GM18499 (cell line): ENCODE measurements around the gene STS.
"Not testable (repeated sequence)": the region's sequence is repeated elsewhere in the genome, so short reads cannot be mapped to it uniquely, and the experiment has no call there.

Experiments
- ATAC-seq: cut with Tn5 transposase; IDR thresholded peaks from one replicate; pipeline ENCODE4 v1.9.1; 2021; ENCODE audit warnings: moderate number of reproducible peaks; ENCODE audit not compliant: insufficient read depth, unreplicated experiment

The STS gene

DNA sequence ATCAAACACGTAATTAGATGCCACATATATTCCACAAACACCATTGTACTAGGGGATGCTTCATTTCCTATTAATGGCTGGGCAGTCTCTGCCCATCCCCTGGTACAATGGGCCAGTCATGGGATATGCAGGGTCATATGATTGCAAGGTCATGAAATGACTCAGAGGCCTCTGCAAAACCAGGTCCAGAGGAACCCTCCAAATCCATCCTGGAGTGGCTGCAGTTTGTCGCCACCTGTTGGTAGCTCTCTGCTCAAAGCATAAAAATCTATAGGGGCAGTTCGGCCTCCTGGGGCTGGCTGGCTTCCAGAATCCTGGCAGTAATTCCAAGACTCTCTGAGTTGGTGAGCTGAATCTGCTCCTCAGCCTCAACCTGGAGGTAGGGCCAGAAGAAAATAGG lies 23.4 kb downstream of the STS start:
- no peak for ATAC-seq

DNA sequence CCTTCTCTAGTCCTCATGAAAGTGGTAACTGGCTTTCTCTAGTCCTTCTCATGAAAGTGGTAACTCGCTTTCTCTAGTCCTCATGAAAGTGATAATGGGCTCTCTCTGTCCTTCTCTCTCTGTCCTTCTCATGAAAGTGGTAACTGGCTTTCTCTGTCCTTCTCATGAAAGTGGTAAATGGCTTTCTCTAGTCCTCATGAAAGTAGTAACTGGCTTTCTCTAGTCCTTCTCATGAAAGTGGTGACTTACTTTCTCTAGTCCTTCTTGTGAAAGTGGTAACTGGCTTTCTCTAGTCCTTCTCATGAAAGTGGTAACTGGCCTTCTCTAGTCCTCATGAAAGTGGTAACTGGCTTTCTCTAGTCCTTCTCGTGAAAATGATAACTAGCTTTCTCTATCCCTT lies 31.3 kb downstream of the STS start:
- ATAC-seq, result not testable (repeated sequence)

DNA sequence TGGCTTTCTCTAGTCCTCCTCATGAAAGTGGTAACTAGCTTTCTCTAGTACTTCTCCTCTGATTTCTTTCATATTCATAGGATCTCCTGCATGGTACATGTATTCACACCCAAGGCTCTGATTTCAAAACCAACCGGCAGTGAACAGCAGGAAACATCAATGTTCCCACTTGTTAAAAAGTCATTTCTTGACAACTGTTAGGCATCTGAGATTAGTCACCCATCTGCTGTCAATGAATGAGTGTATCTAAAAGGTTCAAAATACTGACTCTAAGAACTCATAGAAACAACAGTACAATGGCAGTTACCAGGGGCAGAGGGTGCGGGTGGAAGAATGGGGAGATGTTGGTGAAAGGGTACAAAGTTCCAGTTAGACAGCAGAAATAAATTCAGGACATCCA lies 31.9 kb downstream of the STS start:
- no peak for ATAC-seq

DNA sequence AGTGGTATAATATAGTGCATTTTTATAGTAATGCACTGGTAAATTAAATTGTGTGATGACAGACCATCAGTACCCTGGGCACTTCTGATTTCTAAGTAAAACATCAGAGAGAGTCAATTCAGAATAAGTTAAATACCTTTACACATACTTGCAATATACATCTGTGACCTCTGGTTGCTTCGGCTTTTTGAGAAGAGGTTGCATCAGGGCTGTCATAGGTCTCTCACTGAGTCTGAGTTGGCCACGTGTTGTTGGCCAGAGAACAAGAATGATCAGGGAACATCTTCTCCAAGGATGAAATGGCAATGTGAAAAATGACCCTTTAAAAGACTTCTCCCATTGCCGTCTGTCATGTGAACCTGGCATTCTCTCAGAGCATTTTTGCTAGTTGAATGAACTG lies 37.3 kb downstream of the STS start:
- no peak for ATAC-seq

DNA sequence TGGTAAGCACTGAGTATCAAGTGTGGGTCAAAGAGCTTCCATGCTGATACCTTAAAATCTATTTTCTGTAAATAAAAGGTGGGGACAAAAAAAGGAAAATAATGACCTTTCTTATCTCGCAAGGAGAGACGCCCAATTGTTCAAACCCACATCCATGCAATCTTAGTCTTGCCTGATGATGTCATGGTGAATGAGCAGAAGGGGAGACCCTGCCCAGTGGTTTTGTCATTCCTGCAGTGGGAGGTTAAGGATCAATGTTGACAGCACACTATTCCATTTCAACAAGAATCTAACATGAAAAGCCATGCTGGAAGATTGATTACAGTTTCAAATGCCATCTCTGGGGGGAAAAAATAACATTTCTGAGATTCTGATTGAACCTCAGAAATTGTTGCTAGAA lies 41.2 kb downstream of the STS start:
- ATAC-seq, result no peak

DNA sequence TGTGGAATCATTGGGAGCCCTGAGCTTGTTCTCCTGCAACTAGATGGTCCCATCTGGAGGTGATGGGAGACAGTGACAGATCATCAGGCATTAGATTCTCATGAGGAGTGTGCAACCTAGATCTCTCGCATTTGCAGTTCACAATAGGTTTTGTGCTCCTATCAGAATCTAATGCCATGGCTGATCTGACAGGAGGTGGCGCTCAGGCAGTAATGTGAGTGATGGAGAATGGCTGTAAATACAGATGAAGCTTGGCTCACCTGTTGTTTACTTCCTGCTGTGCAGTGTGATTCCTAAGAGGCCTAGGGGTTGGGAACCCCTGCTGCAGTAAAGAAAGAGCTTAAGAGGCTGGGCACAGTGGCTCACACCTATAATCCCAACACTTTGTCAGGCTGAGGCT lies 42.6 kb downstream of the STS start:
- no peak for ATAC-seq

DNA sequence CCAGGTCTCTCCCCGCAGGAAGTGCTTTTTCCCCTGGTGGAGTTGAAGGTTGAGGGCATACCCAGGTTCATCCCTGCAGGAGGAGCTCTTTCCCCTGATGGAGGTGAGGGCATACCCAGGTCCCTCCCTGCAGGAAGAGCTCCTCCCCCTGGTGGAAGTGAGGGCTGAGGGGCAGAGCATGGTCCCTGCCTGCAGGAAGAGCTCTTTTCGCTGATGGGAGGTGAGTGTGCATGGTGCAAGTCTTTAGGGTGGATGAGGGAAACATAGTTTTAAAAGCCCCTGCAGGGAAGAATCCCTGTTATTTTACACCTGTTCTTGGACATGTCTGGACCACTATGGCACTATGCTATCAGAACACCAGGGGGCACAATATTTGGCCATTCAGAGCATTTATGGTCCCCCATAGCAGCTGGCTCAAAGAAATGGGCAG lies 44.2 kb downstream of the STS start:
- no peak for ATAC-seq

DNA sequence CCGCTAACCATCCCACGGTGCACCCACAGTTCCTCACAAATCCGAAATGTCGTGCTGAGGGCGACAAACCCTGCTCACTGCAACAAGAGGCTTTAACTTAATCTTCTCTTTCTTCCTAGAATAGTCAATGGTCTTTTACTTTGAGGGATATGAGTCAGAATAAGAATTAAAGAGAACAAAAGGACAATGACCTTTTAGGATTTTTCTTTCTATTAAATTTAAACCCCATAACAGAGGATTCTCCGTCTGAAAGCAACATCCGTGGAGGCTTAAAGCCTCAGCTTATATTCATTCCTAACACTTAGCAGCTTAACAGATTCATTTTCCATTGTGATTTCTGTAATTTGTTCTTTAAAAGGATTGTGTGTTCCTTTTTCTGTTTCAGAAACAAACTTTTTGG lies 45.4 kb downstream of the STS start:
- no peak for ATAC-seq

DNA sequence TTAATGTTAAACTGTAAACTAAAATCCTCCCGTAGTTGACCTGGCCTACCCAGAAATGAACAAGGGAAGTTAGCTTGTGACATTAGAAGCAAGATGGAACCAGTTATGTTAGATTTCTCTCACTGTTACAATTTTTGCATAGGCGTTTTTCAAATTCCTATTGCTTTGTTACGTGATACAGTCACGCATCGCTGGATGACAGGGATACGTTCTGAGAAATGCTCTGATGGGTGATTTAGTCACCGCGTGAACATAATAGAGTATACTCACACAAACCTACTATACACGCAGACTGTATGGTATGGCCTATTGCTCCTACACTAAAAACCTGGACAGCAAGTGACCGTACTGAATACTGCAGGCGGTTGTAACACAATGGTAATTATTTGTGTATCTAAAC lies 47.1 kb downstream of the STS start:
- ATAC-seq, result no peak
